ENCODE data around the gene CAPN11.
"Not testable (repeated sequence)": the region's sequence is repeated elsewhere in the genome, so short reads cannot be mapped to it uniquely, and the experiment has no call there.

Gene CAPN11

GRCh38 chr6:44230034-44230675, 71.5 kb downstream of the CAPN11 start:
- no peak for DNase-seq

DNA sequence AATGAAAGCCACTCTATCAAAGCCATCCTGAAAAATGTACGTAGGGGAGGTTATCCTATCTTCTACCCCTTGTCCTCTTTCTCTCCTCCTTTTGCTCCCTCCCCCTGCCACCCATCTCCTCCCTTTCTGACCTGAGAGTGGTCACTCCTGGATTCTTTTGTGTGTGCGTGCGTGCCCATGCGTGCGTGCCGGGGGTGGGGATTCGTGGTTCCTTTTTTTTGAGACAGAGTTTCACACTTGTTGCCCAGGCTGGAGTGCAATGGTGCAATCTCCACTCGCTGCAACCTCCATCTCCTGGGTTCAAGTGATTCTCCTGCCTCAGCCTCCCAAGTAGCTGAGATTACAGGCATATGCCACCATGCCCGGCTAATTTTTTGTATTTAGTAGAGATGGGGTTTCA, 72.8 kb downstream of the CAPN11 start:
- not testable (repeated sequence) for DNase-seq

- no peak for DNase-seq
Observed at GRCh38 chr6:44232676-44233566, 74.3 kb downstream of the CAPN11 start.

DNA sequence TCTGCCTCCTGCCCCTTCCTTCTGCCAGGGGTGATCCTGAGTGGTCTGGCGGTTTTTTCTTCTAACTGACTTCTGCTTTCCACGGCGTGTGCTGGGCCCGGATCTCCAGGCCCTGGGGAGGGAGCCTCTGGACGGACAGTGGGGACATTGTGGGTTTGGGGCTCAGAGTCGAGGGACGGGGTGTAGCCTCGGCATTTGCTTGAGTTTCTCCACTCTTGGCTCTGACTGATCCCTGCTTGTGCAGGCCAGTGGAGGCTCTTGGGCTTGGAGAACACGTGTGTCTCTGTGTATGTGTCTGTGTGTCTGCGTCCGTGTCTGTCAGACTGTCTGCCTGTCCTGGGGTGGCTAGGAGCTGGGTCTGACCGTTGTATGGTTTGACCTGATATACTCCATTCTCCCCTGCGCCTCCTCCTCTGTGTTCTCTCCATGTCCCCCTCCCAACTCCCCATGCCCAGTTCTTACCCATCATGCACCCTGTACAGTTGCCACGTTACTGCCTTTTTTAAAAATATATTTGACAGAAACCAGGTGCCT, 75.0 kb downstream of the CAPN11 start:
- DNase-seq, result no peak

Data from activated CD4-positive, CD25-positive, alpha-beta regulatory T cell treated with anti-CD3 and anti-CD28 coated beads, Interleukin-2, amount 50 U/mL, for 72 hours (primary cell).